Activated CD8-positive, alpha-beta memory T cell treated with anti-CD3 and anti-CD28 coated beads for 1 hour (primary cell): ENCODE measurements around the gene HOXB2.

Source experiments
- DNase-seq, 2 donors: peaks; one replicate each; pipeline ENCODE4 v3.0.0-alpha.2; 2020; ENCODE audit warnings: low read depth in 1 of 2; ENCODE audit errors: extremely low read depth in 1 of 2

The HOXB2 gene

GRCh38 chr17:48553826-48554225 is 8.9 kb upstream of the HOXB2 start:
- no peak for DNase-seq

- no peak for DNase-seq
Observed at GRCh38 chr17:48553190-48553547, 8.3 kb upstream of the HOXB2 start.

DNA sequence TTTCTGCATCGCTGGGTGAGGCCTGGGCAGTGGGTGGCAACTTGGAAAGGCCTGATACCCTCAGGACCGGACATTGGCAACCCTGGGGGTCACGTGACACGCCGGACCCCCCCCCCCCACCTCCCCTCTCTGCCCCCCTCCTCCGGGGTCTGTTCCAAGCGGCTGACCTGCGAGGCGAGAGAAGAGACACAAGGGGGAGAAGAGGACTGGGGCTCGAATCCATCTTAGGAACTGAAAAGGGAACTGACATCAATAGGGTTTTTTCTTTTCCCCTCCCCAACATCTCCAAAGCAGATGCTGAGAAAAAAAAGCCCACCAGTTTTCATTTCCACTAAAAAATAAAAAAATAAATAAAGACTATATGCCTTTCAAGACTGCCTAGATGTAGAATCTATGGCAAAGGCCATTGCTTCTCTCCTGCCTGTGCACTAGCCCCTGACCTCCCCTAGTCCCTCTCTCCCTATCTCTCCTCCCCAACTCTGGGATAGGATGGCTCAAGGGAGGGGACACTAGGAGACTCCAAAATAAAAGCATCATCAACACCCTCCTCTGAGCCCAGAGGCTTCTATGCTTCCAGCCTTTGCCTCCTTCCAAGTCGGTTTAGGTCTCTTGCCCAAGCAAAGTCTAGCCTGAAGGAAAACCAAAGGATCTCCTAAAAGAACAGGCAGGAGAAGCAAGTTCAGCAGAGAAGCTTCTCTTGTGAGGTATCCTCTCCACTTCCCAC is 7.7 kb upstream of the HOXB2 start:
- no peak for DNase-seq

GRCh38 chr17:48551596-48552465 is 6.9 kb upstream of the HOXB2 start:
- no peak for DNase-seq

GRCh38 chr17:48551214-48551555 is 6.3 kb upstream of the HOXB2 start:
- DNase-seq = no peak

GRCh38 chr17:48550502-48551213 is 5.7 kb upstream of the HOXB2 start:
- DNase-seq = no peak

GRCh38 chr17:48549914-48550501 is 5.1 kb upstream of the HOXB2 start:
- DNase-seq = no peak

- no peak for DNase-seq
Observed at GRCh38 chr17:48549281-48549630, 4.3 kb upstream of the HOXB2 start.

DNA sequence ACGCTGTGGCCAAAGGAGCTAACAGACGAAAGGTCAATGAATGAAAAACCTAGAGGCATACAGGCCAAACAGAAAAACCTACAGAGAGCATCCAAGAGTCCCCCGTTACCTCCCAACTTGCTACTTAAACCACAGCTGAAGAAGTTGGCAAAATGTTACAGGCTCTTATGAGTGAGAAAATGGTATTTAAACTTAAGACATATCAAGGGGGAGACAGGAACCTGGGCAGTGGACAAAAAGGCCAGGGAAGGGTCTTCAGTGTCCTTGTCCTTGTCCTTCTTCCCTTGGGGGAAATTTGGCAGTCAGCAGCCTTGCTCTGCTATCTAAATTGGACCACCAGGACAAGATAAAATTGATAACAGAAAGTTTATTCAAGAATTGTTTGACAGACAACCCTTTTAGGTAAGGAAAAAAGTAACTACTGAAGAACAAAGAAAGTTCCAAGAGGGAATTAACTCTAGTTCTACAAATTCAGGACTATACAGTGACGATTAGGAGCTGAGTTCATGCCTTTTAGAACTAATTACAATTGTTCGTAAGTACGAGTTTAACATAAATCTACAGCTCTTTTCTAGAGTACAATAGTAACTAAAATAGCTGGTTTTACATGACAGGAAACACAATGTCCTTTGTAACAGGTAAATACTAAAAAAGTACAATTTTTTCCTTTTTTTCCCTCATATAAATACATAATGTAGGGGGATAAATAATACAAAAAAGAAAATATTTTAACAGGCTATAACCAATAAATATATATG is 3.8 kb upstream of the HOXB2 start:
- no peak for DNase-seq

DNA sequence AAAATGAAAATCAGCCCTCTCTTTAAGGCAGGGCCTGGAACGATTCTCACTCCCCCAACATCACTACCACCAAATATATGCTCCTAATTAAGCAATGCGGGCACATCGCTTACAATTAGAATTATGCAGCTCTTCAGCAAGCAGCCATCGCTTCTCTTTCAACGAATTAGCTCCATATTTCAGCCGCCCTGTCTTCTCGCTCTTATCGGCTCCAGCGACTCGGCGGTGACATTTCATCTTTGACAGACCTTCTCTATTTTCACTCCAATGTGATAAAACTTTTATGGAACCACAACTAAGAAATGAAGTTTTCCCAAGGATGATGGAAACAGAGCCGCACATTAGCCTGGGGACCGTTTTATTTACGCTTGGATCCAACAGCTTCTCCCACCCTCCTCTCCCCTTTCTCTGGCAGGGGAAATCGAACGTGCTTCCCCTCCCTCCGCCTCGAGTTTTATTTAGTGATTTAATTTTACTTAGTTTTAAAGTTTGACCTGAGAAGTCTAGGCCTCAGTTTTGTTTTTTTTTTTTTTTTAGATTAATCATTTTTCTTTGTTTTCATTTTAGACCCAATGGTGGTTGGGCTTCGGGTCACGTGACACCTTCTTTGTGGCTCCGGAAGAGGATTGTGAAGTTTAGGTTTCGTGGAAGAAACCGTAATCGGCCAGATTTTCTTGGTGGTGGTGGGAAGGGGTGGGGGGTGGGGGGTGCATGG is 3.1 kb upstream of the HOXB2 start:
- no peak for DNase-seq

DNA sequence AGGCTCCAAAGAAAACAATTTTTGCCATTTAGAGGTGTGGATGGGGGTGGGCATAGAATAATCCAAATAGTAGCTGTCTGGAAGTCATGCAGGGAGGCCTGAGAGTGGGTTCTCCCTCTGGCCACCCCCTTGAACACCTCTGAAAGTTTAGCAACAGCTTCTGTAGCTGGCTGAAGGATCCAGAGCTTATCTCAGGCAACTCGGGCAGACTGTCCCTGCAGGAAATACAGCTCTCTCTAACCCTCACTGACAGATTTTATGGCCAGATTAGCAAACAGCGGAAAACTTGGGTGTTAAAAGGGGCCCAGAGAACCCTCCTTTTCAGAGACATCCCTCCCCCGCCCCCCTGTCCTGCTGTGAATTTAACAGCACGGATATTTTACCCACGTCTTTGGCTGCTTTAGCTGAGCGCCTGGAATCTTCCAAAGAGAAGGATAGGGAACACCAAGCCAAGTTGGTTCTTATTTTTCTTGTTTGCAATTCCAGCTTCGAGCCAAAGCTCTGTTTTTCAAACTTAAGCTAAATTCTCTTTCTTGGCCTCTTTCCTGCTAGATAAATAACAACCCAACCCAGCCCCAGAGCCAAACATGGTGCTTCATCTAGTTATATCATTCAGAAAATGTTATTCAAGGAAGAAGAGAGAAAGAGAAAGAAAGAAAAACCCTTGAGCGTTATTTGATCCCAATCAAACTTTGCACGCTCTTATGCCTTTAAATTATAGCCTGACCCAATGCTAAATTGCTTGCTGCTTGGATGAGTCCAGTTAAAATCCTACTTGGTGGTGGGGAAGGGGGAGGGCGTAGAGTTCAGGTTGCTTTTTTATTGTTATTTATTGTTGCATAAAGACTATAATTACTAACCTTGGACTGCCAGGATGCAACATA is 2.3 kb upstream of the HOXB2 start:
- no peak for DNase-seq

DNA sequence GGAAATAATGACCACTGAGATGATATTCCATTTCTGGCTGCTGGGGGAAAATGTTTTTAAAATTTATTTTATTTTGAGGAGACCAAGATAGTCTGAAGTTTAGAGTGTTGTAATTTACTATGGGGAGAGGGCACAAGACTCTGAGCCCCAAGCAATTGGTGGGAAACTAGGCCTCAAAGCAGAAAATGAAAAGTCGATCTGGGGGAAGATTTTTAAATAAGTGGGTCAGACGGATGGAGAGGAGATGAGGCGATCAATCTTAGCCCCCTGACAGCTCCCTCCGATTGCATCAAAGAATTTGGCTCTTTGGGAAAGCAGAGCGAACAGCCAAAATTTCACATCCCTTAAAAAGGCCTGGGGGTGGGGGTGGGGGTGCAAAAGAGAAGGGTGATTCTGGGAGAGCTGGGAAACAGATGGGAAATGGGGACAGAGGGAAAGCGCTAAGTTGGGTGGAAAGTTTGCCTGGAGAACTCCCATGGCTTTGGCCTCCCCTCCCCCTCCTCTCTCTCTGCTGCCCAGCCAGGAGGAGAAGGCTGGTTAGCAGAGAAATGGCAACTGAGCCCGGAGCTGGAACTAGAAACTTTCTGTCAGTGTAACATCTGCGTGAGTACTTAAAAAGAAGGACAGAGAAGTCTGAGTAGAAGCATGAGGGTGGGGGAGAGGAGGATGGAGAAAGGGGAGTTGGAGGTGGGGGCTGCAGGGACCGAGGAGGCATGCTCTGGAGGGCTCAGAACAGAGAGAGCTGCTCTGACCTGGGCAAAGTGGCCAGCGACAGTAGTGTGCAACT is 1.4 kb upstream of the HOXB2 start:
- no peak for DNase-seq

DNA sequence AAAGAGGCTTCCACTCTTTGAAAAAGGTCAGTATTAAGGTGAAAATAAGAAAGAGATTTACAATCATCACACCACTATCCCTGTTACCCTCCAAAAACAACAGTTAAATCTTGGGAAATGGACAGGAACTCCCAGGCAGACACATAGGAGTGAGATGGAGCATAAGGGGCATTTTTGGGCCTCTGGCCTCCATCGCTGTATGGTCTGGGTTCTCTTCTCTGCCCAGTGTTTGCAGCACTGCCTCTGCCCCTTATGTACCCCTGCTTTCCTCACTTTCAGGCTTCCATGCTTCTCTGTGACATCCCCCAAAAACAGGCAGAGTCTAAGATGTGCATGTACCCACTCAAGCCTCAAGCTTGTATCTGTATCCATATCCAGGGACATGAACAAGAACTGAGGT is 630 bp upstream of the HOXB2 start:
- no peak for DNase-seq

DNA sequence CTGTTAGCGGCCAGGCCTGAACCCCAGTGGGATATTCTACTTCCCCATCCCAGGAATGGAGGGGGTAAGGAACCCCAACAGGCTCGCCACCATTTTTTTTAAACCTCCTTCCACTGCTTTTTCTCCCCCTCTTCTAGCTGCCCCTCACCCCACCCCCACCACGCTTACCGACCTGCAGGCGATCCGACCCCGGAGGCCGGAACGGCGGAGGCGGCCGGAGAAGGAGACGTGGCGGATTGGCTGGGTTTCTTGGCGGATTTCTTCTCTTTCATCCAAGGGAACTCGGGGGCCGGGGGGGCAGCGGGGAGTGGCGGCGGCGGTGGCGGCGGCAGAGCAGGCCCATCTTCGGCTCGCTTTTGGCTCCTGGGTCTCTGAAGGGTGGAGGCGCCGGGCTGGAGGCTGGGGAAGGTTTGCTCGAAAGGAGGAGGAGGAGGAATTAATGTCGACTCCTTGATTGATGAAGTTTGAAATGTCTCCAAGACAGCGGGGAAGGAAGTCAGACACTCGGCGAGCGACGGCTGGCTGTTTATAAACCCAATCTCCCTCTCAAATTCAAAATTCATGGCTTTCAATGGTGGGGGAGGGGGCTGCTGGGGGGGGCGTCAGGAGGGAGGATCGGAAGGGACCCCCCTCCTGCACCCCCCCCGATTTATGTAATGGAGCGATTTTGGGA is 424 bp downstream of the HOXB2 start:
- DNase-seq = no peak

GRCh38 chr17:48543854-48544348 is 1.0 kb downstream of the HOXB2 start:
- no peak for DNase-seq

- DNase-seq = no peak
Observed at GRCh38 chr17:48543107-48543853, 1.6 kb downstream of the HOXB2 start.

DNA sequence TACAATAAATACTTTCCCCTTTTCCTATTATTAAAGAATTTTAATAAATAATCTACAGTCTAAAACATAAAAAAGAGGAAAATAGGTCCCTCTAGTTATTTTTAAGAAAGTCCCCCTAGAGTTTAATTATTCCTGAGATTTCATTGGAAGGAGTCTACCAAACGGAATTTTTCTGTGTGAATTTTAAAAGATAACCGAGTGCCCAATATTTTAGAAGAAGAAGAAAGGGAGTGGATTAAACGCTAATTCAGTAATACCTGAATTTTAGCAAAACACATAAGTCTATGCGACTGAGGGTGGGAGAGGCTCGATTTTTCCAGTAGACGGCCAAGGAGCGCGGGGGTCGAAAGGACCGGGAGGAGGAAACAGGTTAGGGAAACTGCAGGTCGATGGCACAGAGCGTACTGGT is 2.2 kb downstream of the HOXB2 start:
- DNase-seq = no peak
